ENCODE data around the gene OMA1.
"Not testable (repeated sequence)": the region's sequence is repeated elsewhere in the genome, so short reads cannot be mapped to it uniquely, and the experiment has no call there.

- TF ChIP-seq EZH2phosphoT487 (IDR thresholded peaks at IDR 0.05; ENCODE audit: borderline replicate concordance, low read length): not testable (repeated sequence)
- TF ChIP-seq, protein P1, sequence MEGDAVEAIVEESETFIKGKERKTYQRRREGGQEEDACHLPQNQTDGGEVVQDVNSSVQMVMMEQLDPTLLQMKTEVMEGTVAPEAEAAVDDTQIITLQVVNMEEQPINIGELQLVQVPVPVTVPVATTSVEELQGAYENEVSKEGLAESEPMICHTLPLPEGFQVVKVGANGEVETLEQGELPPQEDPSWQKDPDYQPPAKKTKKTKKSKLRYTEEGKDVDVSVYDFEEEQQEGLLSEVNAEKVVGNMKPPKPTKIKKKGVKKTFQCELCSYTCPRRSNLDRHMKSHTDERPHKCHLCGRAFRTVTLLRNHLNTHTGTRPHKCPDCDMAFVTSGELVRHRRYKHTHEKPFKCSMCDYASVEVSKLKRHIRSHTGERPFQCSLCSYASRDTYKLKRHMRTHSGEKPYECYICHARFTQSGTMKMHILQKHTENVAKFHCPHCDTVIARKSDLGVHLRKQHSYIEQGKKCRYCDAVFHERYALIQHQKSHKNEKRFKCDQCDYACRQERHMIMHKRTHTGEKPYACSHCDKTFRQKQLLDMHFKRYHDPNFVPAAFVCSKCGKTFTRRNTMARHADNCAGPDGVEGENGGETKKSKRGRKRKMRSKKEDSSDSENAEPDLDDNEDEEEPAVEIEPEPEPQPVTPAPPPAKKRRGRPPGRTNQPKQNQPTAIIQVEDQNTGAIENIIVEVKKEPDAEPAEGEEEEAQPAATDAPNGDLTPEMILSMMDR (IDR thresholded peaks at IDR 0.05; ENCODE audit: low read depth, low read length, poor library complexity, severe bottlenecking): not testable (repeated sequence)
Observed at GRCh38 chr1:58549291-58549690, 2.8 kb upstream of the OMA1 start.
